ENCODE results near the gene RHO.

Gene RHO

GRCh38 chr3:129577366-129577765 is 48.9 kb downstream of the RHO start:
- no peak for DNase-seq (ENCODE audit: low read depth)

GRCh38 chr3:129577925-129578786 is 49.7 kb downstream of the RHO start:
- DNase-seq (ENCODE audit: low read depth): no peak

GRCh38 chr3:129579991-129580390 is 51.6 kb downstream of the RHO start:
- no peak for DNase-seq (ENCODE audit: low read depth)

GRCh38 chr3:129581623-129582022 is 53.2 kb downstream of the RHO start:
- no peak for DNase-seq (ENCODE audit: low read depth)

GRCh38 chr3:129582799-129583198 is 54.4 kb downstream of the RHO start:
- no peak for DNase-seq (ENCODE audit: low read depth)

GRCh38 chr3:129583289-129583688 is 54.9 kb downstream of the RHO start:
- no peak for DNase-seq (ENCODE audit: low read depth)

GRCh38 chr3:129584631-129585030 is 56.2 kb downstream of the RHO start:
- no peak for DNase-seq (ENCODE audit: low read depth)
